Neural cell (in vitro differentiated cells): Measurements from ENCODE around the gene NFIX. TPM values are rescaled to one million over a fixed set of nuclear protein-coding genes. Genes with fewer than 3 reads are reported as not detected.

ENCODE experiments used
- H2AFZ ChIP-seq: fragments of 200-600, 300-800 bp; sonication (generic), shearing (Covaris generic); 2 replicates; pipeline ENCODE4 v1.6.0; 2014; ENCODE audit warnings: low read depth, mild to moderate bottlenecking, antibody characterized with exemption, low read length, moderate library complexity
- H3F3A ChIP-seq: fragments of 200-600 bp; shearing (Covaris generic); 2 replicates; pipeline ENCODE4 v1.6.1; 2016; ENCODE audit warnings: mild to moderate bottlenecking, moderate library complexity, mixed read lengths, antibody characterized with exemption, low read length; ENCODE audit not compliant: insufficient read depth, poor library complexity, severe bottlenecking
- H3K27ac ChIP-seq: fragments of 200-600, 300-800 bp; sonication (generic), shearing (Covaris generic); 2 replicates; pipeline ENCODE4 v1.5.1; 2014; ENCODE audit warnings: mild to moderate bottlenecking, low read length, moderate library complexity
- H3K27me3 ChIP-seq: fragments of 300-800, 200-600 bp; sonication (generic), shearing (Covaris generic); 2 replicates; pipeline ENCODE4 v1.6.0; 2014; ENCODE audit warnings: mild to moderate bottlenecking, low read depth, low read length, moderate library complexity; ENCODE audit not compliant: insufficient read depth
- H3K36me3 ChIP-seq: fragments of 300-800, 200-600 bp; sonication (generic), shearing (Covaris generic); 2 replicates; pipeline ENCODE4 v1.5.1; 2014; ENCODE audit warnings: mild to moderate bottlenecking, antibody characterized with exemption, low read length, moderate library complexity; ENCODE audit not compliant: insufficient read depth
- H3K4me2 ChIP-seq: fragments of 300-800, 200-600 bp; sonication (generic), shearing (Covaris generic); 2 replicates; pipeline ENCODE4 v1.6.0; 2014; ENCODE audit warnings: mild to moderate bottlenecking, low read length
- H3K4me3 ChIP-seq: fragments of 300-800, 200-600 bp; sonication (generic), shearing (Covaris generic); 2 replicates; pipeline ENCODE4 v1.5.1; 2014; ENCODE audit warnings: mild to moderate bottlenecking, low read length, moderate library complexity
- H3K79me2 ChIP-seq: fragments of 200-600 bp; shearing (Covaris generic); replicated peaks from 2 replicates; pipeline ENCODE4 v1.6.0; 2014; ENCODE audit warnings: mild to moderate bottlenecking, low read length, moderate library complexity; ENCODE audit not compliant: insufficient read depth
- H3K9ac ChIP-seq: fragments of 300-800, 200-600 bp; sonication (generic), shearing (Covaris generic); 2 replicates; pipeline ENCODE4 v1.6.1; 2016; ENCODE audit warnings: mild to moderate bottlenecking, low read length, mixed read lengths
- H3K9me2 ChIP-seq: fragments of 200-600 bp; shearing (Covaris generic); 2 replicates; pipeline ENCODE4 v1.6.1; 2016; ENCODE audit warnings: mild to moderate bottlenecking, low read length, mixed read lengths; ENCODE audit not compliant: insufficient read depth
- H3K9me3 ChIP-seq: fragments of 200-600, 300-800 bp; sonication (generic), shearing (Covaris generic); 2 replicates; pipeline ENCODE4 v1.6.1; 2016; ENCODE audit warnings: mild to moderate bottlenecking, mixed run types, low read length, moderate library complexity, mixed read lengths
- H4K20me1 ChIP-seq: fragments of 200-600 bp; shearing (Covaris generic); 2 replicates; pipeline ENCODE4 v1.6.1; 2016; ENCODE audit warnings: mild to moderate bottlenecking, mixed run types; ENCODE audit not compliant: insufficient read depth
- EP300 ChIP-seq: fragments of 450-650 bp; conservative IDR thresholded peaks from 2 replicates; pipeline ENCODE4 v1.6.1; 2014; ENCODE audit warnings: antibody characterized with exemption, mild to moderate bottlenecking, moderate library complexity; ENCODE audit not compliant: poor library complexity, severe bottlenecking
- EZH2 ChIP-seq: fragments of 200-600, 300-800 bp; shearing (Covaris generic), sonication (generic); IDR thresholded peaks from 2 replicates; pipeline ENCODE4 v1.6.1; 2014; ENCODE audit warnings: antibody characterized with exemption, low read length, borderline replicate concordance, mild to moderate bottlenecking; ENCODE audit not compliant: insufficient read depth, poor library complexity, severe bottlenecking
- MXI1 ChIP-seq: fragments of 450-650 bp; conservative IDR thresholded peaks from 2 replicates; pipeline ENCODE4 v1.6.1; 2014; ENCODE audit warnings: antibody characterized with exemption, mild to moderate bottlenecking; ENCODE audit not compliant: poor library complexity, severe bottlenecking
- POLR2AphosphoS5 ChIP-seq: IDR thresholded peaks from 2 replicates; pipeline ENCODE4 v1.6.1; 2012
- RAD21 ChIP-seq: fragments of 450-650 bp; conservative IDR thresholded peaks from 2 replicates; pipeline ENCODE4 v1.6.1; 2014; ENCODE audit warnings: antibody characterized with exemption, mild to moderate bottlenecking, moderate library complexity
- SMC3 ChIP-seq: fragments of 450-650 bp; conservative IDR thresholded peaks from 2 replicates; pipeline ENCODE4 v1.6.1; 2014; ENCODE audit warnings: antibody characterized with exemption, mild to moderate bottlenecking, moderate library complexity; ENCODE audit not compliant: poor library complexity
- TAF1 ChIP-seq: IDR thresholded peaks from 2 replicates; pipeline ENCODE4 v1.6.1; 2012; ENCODE audit warnings: low read depth
- polyA plus RNA-seq: library from polyadenylated mRNA; depleted of rRNA; stranded (reverse); fragments of >200 nt; gene quantifications from 2 replicates; pipeline ENCODE4 v1.2.3, GENCODE V29; 2014
- TF ChIP-seq, protein P1 (sequence below): IDR thresholded peaks from 2 replicates; pipeline ENCODE4 v1.6.1; 2012; ENCODE audit warnings: borderline replicate concordance
- TF ChIP-seq, protein P2 (sequence below): fragments of 450-650 bp; IDR thresholded peaks from 2 replicates; pipeline ENCODE4 v1.5.1; 2014; ENCODE audit warnings: antibody characterized with exemption, mild to moderate bottlenecking, moderate library complexity; ENCODE audit not compliant: poor library complexity, severe bottlenecking

Gene NFIX
- polyA plus RNA-seq, 1 donor from 2014 or later, result not detected

DNA sequence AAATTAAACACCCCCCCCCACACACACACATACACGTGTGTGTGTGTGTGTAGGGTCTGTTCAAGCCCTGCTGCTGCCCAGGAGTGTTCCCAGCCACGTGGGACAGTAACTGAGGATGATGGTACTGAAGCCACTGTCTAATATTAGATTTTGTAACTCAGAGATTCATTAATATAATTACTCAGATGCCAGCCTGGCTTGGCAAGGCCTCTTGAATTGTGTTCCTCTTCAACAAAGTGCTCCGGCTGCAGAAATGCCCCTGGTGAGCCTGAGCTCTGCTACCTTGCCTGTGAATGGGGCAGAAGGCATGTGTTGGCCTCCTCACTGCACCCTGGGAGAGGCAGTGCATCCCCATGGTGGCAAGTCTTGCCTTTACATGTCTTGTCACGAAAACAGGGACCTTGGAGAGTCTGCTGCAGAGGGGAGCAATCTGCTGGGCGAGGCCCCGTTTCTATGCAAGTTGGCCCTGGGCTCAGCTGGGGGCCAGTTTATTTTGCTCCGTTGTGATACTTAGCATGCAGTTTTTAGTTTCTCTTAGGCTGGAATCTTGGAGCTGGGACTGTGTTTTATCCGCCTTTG is 44.0 kb downstream of the NFIX start:
- no peaks in the 10 kb centered on the region for H3K36me3 ChIP-seq
- H3K79me2 ChIP-seq, result no peaks in the 10 kb centered on the region
- TF ChIP-seq, protein P1, sequence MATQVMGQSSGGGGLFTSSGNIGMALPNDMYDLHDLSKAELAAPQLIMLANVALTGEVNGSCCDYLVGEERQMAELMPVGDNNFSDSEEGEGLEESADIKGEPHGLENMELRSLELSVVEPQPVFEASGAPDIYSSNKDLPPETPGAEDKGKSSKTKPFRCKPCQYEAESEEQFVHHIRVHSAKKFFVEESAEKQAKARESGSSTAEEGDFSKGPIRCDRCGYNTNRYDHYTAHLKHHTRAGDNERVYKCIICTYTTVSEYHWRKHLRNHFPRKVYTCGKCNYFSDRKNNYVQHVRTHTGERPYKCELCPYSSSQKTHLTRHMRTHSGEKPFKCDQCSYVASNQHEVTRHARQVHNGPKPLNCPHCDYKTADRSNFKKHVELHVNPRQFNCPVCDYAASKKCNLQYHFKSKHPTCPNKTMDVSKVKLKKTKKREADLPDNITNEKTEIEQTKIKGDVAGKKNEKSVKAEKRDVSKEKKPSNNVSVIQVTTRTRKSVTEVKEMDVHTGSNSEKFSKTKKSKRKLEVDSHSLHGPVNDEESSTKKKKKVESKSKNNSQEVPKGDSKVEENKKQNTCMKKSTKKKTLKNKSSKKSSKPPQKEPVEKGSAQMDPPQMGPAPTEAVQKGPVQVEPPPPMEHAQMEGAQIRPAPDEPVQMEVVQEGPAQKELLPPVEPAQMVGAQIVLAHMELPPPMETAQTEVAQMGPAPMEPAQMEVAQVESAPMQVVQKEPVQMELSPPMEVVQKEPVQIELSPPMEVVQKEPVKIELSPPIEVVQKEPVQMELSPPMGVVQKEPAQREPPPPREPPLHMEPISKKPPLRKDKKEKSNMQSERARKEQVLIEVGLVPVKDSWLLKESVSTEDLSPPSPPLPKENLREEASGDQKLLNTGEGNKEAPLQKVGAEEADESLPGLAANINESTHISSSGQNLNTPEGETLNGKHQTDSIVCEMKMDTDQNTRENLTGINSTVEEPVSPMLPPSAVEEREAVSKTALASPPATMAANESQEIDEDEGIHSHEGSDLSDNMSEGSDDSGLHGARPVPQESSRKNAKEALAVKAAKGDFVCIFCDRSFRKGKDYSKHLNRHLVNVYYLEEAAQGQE, result no peak
- no peaks in the 10 kb centered on the region for H3K9me2 ChIP-seq
- no peak overlapping the region for H3K4me2 ChIP-seq
- no peaks in the 10 kb centered on the region for H3F3A ChIP-seq
- peaks cover 78% of the 10 kb centered on the region for H3K27me3 ChIP-seq
- no peak overlapping the region for H2AFZ ChIP-seq
- H3K9me3 ChIP-seq, result no peaks in the 10 kb centered on the region
- no peak overlapping the region for H3K9ac ChIP-seq
- no peak overlapping the region for H3K4me3 ChIP-seq
- no peak overlapping the region for H3K27ac ChIP-seq
- H4K20me1 ChIP-seq, result no peaks in the 10 kb centered on the region

DNA sequence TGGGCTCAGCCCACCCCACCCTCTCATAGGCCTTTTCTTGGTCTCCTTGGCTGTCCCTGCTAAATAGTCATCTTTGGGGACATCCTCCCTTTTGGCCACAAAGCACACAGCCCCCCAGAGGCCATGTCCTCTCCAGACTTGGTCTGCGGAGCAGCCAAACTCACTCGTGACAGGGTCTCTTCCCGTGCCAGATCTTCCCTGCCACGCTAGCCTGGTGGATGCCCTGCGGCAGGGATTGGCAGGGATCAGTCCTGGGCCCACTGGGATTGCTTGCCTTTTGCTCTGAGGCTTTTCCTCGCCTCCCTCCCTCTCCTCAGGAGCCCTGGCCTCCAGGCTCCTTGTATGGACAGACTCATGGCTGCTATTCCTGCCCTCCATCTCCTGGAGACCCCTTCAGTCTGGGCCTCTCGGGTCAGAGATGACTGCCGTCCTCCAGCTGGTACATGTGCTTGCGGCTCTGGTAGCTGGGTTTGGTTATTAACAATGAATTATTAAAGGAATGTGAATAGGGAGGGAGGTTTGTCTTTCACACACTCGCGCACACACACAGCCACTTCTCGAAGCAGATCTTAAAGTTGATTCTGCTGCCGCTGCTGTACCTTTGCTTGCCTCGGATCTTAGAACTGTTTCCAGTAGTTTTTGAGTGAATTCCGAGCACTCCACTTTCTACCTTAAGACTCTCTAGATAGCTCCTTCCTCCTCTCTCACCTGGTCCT is 45.1 kb downstream of the NFIX start:
- H4K20me1 ChIP-seq, result no peaks in the 10 kb centered on the region
- no peak overlapping the region for H3K4me3 ChIP-seq
- no peak overlapping the region for H2AFZ ChIP-seq
- no peaks in the 10 kb centered on the region for H3K36me3 ChIP-seq
- no peak overlapping the region for H3K9ac ChIP-seq
- H3F3A ChIP-seq, result no peaks in the 10 kb centered on the region
- TF ChIP-seq SMC3 (no peak), MXI1 (no peak), RAD21 (no peak), POLR2AphosphoS5 (no peak), TAF1 (no peak), EP300 (no peak), EZH2 (no peak)
- TF ChIP-seq, protein P2, sequence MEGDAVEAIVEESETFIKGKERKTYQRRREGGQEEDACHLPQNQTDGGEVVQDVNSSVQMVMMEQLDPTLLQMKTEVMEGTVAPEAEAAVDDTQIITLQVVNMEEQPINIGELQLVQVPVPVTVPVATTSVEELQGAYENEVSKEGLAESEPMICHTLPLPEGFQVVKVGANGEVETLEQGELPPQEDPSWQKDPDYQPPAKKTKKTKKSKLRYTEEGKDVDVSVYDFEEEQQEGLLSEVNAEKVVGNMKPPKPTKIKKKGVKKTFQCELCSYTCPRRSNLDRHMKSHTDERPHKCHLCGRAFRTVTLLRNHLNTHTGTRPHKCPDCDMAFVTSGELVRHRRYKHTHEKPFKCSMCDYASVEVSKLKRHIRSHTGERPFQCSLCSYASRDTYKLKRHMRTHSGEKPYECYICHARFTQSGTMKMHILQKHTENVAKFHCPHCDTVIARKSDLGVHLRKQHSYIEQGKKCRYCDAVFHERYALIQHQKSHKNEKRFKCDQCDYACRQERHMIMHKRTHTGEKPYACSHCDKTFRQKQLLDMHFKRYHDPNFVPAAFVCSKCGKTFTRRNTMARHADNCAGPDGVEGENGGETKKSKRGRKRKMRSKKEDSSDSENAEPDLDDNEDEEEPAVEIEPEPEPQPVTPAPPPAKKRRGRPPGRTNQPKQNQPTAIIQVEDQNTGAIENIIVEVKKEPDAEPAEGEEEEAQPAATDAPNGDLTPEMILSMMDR, result no peak
- TF ChIP-seq, protein P1, result no peak
- H3K4me2 ChIP-seq, result no peak overlapping the region
- H3K9me2 ChIP-seq, result no peaks in the 10 kb centered on the region
- no peaks in the 10 kb centered on the region for H3K9me3 ChIP-seq
- no peak overlapping the region for H3K27ac ChIP-seq
- no peaks in the 10 kb centered on the region for H3K79me2 ChIP-seq
- peaks cover 71% of the 10 kb centered on the region for H3K27me3 ChIP-seq
